ENCODE measurements around the gene EMC10. TPM values are rescaled to one million over a fixed set of nuclear protein-coding genes. Genes with fewer than 3 reads are reported as not detected.
A peak's percentile ranks its signal among the peaks of the same experiment; 100 is the strongest.

Gene EMC10
- total RNA-seq, 4 donors from 2014 or later, result 139 to 250 (median 214) TPM

DNA sequence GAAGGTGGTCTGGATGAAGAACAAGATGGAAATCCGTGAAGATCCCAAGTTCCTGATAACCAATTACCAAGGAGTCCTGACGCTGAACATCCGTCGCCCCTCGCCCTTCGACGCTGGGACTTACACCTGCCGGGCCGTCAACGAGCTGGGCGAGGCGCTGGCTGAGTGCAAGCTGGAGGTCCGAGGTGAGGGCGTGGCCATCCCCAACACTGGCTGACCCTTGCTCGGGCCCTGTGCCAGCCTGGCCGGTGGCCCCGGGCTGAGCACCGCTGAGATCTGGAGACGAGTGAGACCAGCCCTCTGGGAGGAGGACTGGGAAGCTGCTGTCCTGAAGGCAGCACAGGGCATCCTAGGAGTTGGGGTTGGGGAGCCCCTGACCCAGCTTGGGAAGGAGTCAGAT, 12.0 kb upstream of the EMC10 start:
- H3K27ac ChIP-seq, result no peak overlapping the region
- TF ChIP-seq, protein P1, sequence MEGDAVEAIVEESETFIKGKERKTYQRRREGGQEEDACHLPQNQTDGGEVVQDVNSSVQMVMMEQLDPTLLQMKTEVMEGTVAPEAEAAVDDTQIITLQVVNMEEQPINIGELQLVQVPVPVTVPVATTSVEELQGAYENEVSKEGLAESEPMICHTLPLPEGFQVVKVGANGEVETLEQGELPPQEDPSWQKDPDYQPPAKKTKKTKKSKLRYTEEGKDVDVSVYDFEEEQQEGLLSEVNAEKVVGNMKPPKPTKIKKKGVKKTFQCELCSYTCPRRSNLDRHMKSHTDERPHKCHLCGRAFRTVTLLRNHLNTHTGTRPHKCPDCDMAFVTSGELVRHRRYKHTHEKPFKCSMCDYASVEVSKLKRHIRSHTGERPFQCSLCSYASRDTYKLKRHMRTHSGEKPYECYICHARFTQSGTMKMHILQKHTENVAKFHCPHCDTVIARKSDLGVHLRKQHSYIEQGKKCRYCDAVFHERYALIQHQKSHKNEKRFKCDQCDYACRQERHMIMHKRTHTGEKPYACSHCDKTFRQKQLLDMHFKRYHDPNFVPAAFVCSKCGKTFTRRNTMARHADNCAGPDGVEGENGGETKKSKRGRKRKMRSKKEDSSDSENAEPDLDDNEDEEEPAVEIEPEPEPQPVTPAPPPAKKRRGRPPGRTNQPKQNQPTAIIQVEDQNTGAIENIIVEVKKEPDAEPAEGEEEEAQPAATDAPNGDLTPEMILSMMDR (IDR thresholded peaks at IDR 0.05), result no peak
- TF ChIP-seq POLR2A (IDR thresholded peaks at IDR 0.05), result no peak
- H3K36me3 ChIP-seq, result no peaks in the 10 kb centered on the region
- H3K4me3 ChIP-seq (replicated peaks in 1 of 3), result no peak overlapping the region
- no peaks in the 10 kb centered on the region for H3K27me3 ChIP-seq
- H3K4me1 ChIP-seq, result peaks cover 7 to 22% of the 10 kb centered on the region in 2 donors
- intact Hi-C loops (cut with DNase I), result loop anchor here (5.0 kb wide), 1 partner anchor 102 kb away; no protein-coding TSS in a partner anchor
- no peaks in the 10 kb centered on the region for H3K9me3 ChIP-seq
- no peak for DNase-seq
- WGBS, 2 donors, result 62 to 80% methylated on average over 18 to 19 of the region's 19 CpGs

DNA sequence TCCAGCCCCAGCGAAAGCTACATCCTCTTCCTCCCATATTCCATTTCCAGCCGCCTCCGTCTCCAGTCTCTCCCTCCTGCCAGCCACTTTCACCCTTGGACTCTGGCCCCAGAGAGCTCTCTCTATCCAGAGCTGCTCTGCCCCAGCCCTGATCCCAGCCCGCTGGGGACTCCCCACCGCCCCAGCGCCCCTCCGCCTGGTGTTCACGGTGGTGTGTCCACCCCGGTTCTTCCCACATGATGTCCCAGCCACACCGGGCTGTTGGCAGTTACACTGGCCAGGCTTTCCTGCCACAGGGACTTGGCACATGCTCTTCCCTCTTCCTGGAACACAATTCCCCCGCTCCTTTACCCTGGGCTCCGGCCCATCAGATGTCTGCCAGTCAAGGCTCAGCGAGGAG, 11.3 kb upstream of the EMC10 start:
- intact Hi-C loops (cut with DNase I), result loop anchor here (5.0 kb wide), 1 partner anchor 103 kb away; no protein-coding TSS in a partner anchor
- Histone ChIP-seq H3K27me3 (no peaks in the 10 kb centered on the region), H3K27ac (no peak overlapping the region), H3K4me1 (peaks cover 7 to 21% of the 10 kb centered on the region in 2 donors), H3K9me3 (no peaks in the 10 kb centered on the region), H3K4me3 (replicated peaks in 1 of 3) (no peak overlapping the region), H3K36me3 (no peaks in the 10 kb centered on the region)
- DNase-seq, result no peak
- TF ChIP-seq, protein P1 (IDR thresholded peaks at IDR 0.05), result no peak
- no peak for TF ChIP-seq POLR2A (IDR thresholded peaks at IDR 0.05)
- WGBS, 2 donors, result 86 to 92% methylated on average over 12 to 13 of the region's 13 CpGs

DNA sequence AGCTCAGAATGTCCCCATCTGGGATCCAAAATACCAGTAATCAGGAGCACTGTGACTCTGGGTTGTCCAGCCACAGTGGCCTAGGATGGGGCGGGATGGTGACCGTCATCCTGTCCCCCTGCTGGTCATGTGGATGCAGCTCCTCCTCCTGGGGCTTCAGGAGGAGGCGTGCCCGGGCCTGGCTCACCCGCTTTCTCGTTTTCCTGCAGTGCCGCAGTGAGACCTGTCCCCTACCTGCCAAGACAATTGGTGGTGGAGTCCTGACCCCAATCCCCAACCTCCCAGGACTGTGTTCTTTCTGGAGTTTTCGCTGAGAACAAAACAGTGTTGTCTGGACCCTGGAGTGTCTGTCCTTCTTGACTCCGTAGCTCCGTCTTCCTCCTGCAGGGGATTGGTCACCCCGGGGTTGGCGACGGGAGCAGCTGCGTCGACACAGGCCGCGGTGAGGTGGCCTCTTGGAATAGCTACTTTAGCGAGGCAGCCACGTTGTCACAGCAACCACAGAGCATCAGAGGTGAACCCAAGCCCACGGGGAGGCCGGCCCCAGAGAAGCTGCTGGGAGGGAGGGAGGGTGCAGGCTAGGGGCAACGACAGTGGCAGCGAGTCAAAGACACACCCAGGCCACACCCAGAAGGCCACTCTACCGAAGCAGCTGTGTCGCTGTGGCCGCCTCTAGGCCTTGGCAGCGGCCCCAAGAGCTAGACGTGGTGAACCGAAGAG, 10.2 kb upstream of the EMC10 start:
- 29 to 44% methylated on average over 18 to 22 of the region's 29 CpGs for WGBS, 2 donors
- H3K27ac ChIP-seq, result peak overlapping the region in 1 of 3 donors; percentile 65
- intact Hi-C loops (cut with DNase I), result no loop called here
- H3K27me3 ChIP-seq, result no peaks in the 10 kb centered on the region
- H3K4me1 ChIP-seq, result peaks cover 7 to 16% of the 10 kb centered on the region in 2 donors
- DNase-seq, result peak; percentile 92 to 95
- H3K36me3 ChIP-seq, result no peaks in the 10 kb centered on the region
- H3K4me3 ChIP-seq (replicated peaks in 1 of 3), result no peak overlapping the region
- peak in 1 of 2 donors; percentile 5 for TF ChIP-seq POLR2A (IDR thresholded peaks at IDR 0.05)
- TF ChIP-seq, protein P1 (IDR thresholded peaks at IDR 0.05), result peak in 1 of 6 experiments; percentile 20
- H3K9me3 ChIP-seq, result no peaks in the 10 kb centered on the region

DNA sequence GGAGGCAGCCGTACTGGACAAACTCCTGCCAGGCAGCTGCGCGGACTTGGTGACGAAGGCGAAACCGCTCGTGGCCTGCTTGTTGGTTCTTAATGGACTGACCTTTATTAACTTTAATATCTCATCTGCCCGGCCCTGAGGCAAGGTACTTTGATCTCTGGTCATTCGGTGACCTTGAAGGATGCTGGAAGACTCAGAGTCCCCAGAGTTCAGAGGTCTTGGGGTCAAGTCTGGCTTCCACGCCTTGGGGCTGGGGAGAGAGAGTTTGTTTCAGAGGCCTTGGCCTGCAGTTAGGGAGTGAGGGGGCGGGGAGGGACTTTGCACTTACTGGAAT, 9.6 kb upstream of the EMC10 start:
- intact Hi-C loops (cut with DNase I), result no loop called here
- TF ChIP-seq POLR2A (IDR thresholded peaks at IDR 0.05), result no peak
- TF ChIP-seq, protein P1 (IDR thresholded peaks at IDR 0.05), result no peak
- Histone ChIP-seq H3K4me1 (peaks cover 7 to 16% of the 10 kb centered on the region in 2 donors), H3K4me3 (replicated peaks in 1 of 3) (no peak overlapping the region), H3K27ac (peak overlapping the region; percentile 46 to 84 (median 65)), H3K9me3 (no peaks in the 10 kb centered on the region), H3K27me3 (no peaks in the 10 kb centered on the region), H3K36me3 (no peaks in the 10 kb centered on the region)
- no peak for DNase-seq
- WGBS, 2 donors, result 61 to 68% methylated on average over 10 to 11 of the region's 11 CpGs

DNA sequence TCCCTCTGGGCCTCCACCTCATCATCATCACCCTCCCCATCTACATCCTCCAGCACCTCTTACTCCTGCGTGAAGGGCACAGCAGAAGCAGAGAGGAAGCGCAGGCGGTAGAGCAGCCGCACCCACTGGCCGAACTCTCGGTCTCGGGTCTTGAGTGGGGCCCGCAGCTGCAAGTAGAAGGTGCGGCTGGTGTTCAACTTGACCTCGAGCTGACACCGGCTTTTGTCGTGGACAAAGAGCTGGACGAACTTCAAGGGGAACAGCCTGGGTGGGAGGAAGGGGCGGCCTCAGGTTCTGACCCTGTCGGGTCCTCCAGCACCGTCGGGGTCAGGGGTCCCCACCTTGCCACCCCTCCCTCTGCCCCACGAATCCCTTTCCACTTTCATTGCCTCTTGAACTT, 8.7 kb upstream of the EMC10 start:
- H3K36me3 ChIP-seq, result no peaks in the 10 kb centered on the region
- TF ChIP-seq POLR2A (IDR thresholded peaks at IDR 0.05), result no peak
- TF ChIP-seq, protein P1 (IDR thresholded peaks at IDR 0.05), result no peak
- H3K4me3 ChIP-seq (replicated peaks in 1 of 3), result no peak overlapping the region
- peaks cover 7 to 16% of the 10 kb centered on the region in 2 donors for H3K4me1 ChIP-seq
- H3K27ac ChIP-seq, result no peak overlapping the region
- DNase-seq, result no peak
- no peaks in the 10 kb centered on the region for H3K27me3 ChIP-seq
- WGBS, 2 donors, result 84 to 89% methylated on average over 18 of the region's 18 CpGs
- H3K9me3 ChIP-seq, result no peaks in the 10 kb centered on the region
- intact Hi-C loops (cut with DNase I), result no loop called here

Measured in thyroid gland (tissue), 4 donors.